SK-MEL-5 (cell line): ENCODE measurements around the gene CNTNAP2. TPM values are rescaled to one million over a fixed set of nuclear protein-coding genes. Genes with fewer than 3 reads are reported as not detected.

Experiments
- DNase-seq: peaks from one replicate; pipeline ENCODE4 v3.0.0-alpha.2; 2016; ENCODE audit warnings: low read depth, low spot score
- in situ Hi-C: cut with HindIII; loops from 2 replicates; pipeline ENCODE4 v1.10.0; 2016; ENCODE audit warnings: low sequenced_read_pairs, high pct_unique_total_duplicates, low pct_unique_long_range_greater_than_20kb
- total RNA-seq: library from RNA; depleted of rRNA; stranded (reverse); fragments of >200 nt; shearing (Covaris generic); gene quantifications from 2 replicates; pipeline ENCODE4 v1.2.3, GENCODE V29; 2014

CNTNAP2 gene
- total RNA-seq, 1 experiment from 2014 or later, result not detected

DNA sequence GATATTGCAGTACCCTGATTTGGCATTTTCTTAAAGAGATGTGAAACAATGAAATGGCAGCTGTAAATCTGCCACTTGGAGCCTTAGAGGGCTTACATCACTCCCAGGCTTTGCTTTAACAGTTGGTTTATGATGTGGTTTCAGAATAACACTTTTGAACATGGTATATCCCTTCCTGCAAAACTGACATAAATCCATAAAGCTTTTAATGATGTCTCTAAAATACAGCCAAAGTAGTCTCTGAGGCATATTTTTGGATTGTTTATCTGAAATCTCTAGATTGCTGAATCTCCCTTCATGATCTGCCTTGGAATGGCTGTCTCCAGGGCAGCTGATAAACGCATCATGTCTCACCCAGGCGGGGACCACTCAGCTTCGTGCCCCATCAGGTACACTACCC, 2096.1 kb downstream of the CNTNAP2 start:
- in situ Hi-C loops, result no loop called here

DNA sequence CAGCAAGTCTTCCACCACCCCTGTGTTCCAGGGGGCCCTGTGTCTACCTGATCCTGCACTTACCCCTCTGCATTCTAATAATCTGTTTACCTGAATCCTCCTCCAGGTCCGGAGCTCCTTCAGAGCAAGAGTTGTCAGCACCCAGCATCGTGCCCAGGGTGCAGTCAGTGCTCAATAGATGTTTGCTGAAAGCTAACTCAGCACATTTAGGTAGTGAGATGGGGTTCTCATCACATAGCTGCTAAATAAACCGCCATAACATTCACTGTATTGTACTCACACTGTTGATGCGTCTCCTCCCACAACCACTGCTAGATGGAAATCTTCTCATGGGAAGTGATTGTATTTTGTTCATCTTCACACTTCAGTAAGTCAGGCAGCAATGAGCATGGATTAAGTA, 2097.5 kb downstream of the CNTNAP2 start:
- DNase-seq, result no peak
- in situ Hi-C loops, result no loop called here

More for the DNA sequence above, 2096.1 kb downstream of the CNTNAP2 start:
- DNase-seq, result no peak

DNA sequence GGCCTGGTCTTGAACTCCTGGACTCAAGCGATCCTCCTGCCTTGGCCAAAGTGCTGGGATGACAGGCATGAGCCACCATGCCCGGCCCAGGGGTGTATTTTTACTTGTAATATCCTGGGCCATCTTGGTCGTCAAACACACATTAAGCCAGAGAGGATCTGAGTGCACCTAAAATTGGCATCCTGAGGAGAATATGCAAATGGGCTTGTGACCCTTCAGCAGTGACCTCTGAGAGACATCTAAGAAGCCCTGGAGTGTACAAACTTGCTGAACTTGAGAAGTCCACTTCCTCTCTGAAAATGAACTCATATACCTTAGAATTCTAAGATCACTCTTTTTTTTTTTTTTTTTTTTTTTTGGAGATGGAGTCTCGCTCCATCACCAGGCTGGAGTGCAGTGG, 2102.0 kb downstream of the CNTNAP2 start:
- no peak for DNase-seq
- in situ Hi-C loops, result no loop called here

DNA sequence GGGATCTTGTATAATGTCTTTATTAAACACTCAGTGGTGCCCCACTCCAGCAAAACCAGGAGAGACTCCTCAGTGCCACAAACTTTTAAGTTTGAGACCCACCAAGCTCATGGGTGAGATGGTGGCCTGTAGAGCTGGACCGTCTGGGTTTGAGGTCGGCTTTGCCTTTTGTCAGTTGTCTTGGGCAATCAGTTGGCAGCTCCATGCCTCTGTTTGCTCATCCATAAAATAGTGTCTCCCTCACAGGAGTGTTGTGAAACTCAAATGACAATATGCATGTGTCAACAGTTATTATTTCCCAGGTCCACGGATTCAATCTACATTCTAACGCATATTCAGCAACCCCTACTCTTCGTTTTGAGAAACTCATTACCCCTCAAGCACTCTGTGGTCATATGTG, 2106.1 kb downstream of the CNTNAP2 start:
- in situ Hi-C loops, result no loop called here
- no peak for DNase-seq

DNA sequence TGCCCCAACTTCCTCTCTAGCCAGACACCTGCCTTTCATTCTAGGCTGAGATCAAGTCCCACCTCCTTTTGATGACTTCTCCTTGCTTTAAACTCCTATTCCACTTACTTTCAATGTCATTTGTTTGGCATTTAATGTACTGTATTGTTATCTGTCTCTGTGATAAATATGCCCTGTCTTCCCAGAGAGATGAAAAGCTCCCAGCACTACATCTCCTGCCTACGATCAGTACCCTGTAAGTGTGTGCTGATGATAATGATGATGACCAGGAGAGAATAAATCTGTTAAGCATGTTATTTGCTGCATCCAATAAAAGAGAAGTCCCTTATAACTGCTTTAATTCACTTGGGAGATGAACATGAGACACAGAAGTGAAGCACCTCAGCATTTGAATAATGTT, 2106.6 kb downstream of the CNTNAP2 start:
- in situ Hi-C loops, result no loop called here
- DNase-seq, result no peak

DNA sequence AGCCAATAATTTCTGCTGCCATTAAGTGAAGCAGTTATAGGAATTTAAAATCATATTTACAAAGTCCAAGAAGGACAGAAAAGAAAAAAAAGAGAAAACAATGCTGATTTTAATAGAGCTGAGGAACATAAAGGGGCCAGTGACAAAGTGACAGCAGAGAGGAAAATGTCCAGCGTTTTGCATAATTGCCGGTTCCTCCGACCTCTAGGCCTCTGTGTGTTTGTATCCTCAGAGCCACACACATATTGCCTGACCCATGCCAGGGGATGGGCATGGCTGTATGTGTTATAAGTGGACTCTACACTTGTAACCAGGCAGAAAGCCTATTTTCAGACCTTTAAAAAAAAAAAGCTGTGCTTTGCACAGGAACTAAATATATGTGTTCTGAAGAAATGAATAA, 2107.1 kb downstream of the CNTNAP2 start:
- in situ Hi-C loops, result no loop called here
- no peak for DNase-seq

DNA sequence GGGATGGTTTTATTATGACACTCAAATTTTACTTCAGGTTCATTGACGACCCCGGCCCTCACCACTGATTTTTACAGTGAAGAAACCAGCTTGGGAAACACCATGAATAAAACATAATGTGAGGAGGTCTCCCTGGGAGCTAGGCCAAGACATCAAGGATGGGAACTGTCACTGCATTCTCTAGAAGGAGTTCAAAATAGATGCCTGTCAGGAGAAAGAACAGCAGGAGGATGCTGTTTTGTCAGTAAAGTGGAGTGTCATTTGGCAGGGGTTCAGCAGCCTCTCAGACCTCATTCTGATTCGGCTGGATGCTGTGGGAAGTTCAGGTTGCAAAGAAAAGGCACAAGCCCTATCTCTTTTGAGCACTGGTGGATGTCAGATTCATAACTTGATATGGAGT, 2113.7 kb downstream of the CNTNAP2 start:
- no peak for DNase-seq
- in situ Hi-C loops, result no loop called here

DNA sequence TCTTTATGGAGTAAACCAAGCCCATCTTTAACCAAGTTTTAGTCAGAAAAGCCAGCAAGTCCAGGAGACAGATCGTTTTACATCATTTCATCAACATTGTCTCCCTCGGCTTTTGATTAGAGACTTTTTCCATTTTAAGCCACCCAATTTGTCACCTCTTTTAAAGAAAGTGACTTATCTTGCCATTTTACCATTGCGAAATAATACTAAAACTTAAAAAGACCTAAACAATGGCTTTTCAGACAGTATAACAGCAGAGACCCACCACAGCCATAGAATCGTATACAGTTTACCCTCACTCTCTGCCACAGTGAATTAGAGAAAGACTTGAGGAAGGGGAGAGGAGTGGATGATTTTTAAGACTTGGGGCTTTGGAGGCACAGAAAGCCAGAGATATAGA, 2114.3 kb downstream of the CNTNAP2 start:
- in situ Hi-C loops, result no loop called here

DNA sequence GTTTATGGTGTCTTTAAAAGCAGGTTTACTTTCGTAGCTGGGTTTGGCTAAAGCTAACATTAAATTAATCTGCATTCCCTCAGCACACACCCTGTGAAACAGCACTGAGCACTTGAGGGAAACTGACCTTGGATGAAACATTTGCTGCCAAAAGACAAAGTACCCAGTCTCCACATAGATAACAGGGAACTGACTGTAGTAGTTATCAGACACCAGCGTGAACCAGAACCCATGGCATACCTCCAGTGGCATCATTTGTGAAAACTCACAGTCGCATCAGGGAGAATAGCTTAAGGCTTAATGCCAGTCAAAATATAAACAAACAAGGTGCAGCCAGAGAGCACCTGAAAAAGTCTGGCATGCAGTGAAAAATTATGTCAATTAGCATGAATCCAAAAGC, 2116.2 kb downstream of the CNTNAP2 start:
- in situ Hi-C loops, result no loop called here
- no peak for DNase-seq

More for the DNA sequence above, 2114.3 kb downstream of the CNTNAP2 start:
- DNase-seq, result no peak

DNA sequence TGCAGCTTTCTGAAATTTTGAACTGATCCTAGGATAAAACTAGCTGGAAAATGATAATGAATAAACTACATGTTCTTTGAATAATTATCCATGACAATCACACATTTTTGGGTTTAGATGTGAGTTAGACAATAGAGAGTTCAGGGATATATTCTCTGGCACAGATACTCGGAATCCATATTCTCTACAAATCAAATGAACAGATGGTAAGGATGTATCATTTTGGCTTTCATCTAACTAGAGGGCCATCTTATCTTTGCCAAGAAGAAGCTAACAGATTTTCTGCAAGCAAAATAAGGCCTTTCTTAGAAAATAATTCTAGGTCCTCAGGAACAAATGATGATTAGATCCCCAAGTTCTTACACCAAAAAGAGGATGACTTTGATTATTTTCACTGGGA, 2118.1 kb downstream of the CNTNAP2 start:
- in situ Hi-C loops, result no loop called here
- no peak for DNase-seq

DNA sequence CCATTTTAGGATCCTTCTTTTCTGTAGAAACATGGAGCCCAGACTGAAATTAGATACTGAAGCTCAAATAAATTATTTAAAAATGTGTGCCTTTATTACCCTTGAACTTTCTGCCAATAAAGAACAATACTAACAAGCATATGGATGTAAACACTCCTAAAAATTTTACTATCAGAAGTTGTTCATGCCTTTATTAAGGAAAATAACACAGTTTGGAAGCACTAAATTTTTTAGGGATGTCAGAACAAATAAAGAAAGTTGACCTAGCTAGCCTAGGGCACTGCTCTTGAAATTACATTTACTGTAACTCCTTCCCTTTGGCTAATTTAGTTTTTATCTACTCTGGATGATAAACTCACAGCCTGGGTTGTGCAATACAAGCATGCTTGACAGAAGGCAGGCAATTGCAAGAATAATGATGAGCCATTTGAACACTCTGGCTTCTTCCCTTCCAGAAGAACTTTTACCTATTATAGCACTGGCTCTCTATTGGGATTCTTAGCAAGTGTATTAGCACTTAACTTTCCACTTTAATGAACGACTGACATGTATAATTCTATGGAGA, 2122.2 kb downstream of the CNTNAP2 start:
- DNase-seq, result no peak
- in situ Hi-C loops, result no loop called here

DNA sequence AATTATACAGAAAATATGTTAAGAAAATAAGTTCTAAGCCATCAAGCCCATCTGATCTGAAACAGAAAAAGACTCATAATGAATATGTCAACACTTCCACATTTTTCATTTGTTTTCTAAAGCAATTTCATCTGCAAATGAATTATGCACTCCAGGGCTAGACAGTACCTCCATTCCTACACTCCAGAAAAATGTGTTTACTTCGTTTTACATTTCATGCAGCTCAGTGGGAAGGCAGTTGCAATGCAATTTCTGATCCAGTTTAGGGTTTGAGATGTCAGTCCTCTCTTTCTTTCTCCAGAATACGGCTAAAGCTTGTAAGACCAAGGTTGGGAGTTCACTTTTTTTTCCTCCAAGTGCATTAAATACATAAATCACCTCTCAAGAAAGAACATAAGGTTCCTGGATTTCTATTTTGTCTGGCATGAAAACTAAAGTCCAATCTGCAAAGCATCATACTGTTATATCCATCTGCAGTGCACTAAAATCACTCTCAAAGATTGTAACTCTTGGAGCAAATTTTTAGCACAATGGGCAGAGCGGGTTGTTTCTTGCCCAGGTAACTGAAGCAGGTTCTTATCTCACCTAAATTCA, 2125.2 kb downstream of the CNTNAP2 start:
- no peak for DNase-seq
- in situ Hi-C loops, result no loop called here

DNA sequence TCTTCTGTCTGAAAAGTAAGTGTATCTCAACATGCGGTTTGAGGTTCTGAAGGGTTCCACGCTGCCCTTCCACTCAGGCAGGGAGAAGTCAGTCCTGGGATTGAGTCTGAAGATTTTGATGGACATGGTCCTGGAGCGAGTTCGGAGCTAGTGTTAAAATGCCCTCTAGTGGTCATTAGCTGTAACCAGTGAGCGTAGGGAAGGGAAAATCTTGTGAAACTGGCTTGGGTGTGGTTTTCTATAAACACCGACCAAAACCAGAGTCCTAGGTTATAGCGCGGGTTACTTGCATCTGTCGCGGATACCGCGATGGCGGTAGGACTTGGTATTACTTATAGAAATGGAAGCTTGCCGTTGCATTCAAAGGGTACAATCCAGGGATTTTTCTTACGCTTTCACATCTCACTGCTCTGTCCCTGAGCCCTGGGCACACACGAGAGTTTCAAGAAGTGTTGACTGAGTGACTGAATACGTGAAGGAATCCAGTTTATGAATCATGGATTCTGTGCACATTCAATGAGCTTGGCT, 2125.8 kb downstream of the CNTNAP2 start:
- in situ Hi-C loops, result no loop called here

DNA sequence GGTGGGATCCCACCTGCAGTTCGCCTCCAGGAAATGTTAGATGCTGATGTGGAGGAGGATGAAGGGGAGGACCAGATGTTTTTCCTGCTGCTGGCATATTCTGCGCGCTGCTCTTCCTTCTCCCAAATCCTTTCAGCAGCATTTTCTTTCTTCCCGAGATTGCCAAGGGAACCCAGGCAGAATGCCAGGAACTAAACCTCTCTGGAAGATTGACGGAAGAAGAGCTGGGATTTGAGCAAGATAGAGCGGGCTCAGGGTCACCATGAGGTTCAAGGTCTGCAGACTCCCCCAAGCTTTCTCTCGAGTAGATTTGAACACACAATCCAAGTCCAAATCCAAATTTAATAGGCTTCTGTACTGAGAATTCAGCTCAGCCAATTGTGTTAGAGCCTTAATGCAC, 2128.8 kb downstream of the CNTNAP2 start:
- in situ Hi-C loops, result no loop called here

More for the DNA sequence above, 2125.8 kb downstream of the CNTNAP2 start:
- DNase-seq, result peak; percentile 85

DNA sequence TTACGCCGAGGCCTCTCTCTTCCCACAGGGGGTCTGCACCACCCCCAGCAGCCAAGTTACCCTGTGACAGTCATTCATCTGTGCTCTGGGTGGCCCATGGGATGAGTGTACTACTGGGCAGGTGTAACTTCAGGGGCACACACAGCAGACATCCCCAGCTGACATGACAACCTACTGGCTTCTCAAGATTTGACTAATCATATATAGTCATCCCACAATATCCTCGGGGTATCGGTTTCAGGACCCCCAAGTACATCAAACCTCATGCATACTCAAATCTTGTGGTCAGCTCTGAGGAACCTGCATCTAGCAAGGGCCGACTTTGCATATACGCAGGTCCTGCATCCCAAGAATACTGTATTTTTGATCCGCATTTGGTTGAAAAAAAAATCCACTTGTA, 2137.0 kb downstream of the CNTNAP2 start:
- no peak for DNase-seq
- in situ Hi-C loops, result no loop called here

More for the DNA sequence above, 2128.8 kb downstream of the CNTNAP2 start:
- no peak for DNase-seq

DNA sequence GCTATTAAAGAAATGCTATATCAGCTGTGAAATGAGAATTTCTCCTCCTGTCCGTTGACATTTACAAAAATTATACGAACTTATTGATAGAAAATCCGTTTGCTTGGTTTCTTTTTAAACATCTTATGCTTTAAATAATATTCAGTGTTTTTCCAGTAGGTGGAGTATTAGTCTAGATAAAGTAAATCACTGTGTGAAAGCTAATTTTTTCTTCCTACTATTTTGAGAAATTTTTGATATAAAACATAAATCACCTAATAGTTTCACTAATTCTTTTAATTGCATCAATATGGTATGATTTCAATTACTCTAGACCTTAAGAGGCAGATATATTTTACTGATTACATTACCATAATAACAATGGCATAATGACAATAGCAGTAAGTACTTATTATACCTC, 2138.7 kb downstream of the CNTNAP2 start:
- peak; percentile 12 for DNase-seq
- in situ Hi-C loops, result no loop called here

DNA sequence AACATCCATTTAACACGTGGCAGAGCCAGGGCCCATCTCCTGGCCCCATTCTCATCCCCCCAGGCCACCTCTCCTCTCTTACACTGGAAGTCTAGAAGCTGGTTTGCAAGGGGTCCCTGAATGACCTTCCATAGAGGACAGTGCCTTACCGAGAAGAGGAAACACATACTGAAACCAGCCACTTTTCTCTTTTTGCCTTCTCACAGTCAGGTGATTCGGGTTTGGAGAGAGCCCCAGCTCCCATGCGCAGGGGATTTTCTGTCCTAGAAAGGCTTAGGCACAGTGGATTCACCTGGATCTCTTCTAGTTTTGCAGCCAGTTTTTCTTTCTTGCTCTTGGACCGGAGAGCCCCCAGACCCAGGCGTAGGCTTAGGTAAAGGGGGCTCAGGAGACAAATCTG, 2139.8 kb downstream of the CNTNAP2 start:
- no peak for DNase-seq
- in situ Hi-C loops, result no loop called here

DNA sequence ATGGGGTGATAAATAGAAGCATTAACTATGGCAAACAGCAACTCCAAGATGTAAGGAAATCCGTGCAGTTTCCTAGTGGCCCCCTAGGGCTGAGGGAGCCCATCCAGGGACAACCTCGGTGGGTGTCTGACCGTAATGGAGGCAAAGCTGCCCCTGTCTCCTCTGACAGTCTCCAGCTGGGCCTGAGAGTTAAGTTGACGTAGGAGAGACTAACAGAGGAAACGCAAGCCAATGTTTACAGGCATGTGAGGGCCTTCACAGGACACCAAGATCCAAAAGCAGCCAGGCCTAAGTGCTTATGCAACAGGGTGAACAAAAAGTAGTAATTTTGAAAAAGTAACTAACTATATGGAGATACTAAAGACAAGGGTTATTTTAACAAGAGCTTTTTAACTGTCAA, 2144.0 kb downstream of the CNTNAP2 start:
- in situ Hi-C loops, result no loop called here
- DNase-seq, result no peak

DNA sequence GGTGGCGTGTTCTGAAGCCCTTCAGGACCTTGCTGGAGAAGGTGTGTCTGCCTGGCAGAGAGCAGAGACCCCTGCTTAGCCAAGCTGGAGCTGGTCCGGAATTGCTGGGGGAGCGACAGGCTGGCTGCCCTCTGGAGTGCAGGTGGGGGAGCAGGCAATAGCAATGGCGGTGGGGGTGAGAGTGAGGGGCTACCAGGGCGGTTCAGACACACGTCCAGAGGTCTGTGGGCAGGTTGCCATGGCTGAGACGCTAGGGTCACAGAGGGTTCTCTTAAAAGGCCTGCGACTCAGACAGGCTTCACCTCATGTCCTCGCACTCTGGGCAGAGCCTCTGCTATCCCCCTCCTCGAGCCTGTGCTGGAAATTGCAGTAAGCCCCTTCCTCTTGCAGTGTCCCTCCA, 2144.9 kb downstream of the CNTNAP2 start:
- in situ Hi-C loops, result no loop called here
- no peak for DNase-seq
